HG02852 (cell line): ENCODE results near the gene ACP4.
"Not testable (repeated sequence)": the region's sequence is repeated elsewhere in the genome, so short reads cannot be mapped to it uniquely, and the experiment has no call there.

Experiments used
- ATAC-seq: cut with Tn5 transposase; IDR thresholded peaks from one replicate; pipeline ENCODE4 v1.9.1; 2021; ENCODE audit warnings: mild to moderate bottlenecking, moderate library complexity; ENCODE audit not compliant: unreplicated experiment

ACP4 gene, protein sequence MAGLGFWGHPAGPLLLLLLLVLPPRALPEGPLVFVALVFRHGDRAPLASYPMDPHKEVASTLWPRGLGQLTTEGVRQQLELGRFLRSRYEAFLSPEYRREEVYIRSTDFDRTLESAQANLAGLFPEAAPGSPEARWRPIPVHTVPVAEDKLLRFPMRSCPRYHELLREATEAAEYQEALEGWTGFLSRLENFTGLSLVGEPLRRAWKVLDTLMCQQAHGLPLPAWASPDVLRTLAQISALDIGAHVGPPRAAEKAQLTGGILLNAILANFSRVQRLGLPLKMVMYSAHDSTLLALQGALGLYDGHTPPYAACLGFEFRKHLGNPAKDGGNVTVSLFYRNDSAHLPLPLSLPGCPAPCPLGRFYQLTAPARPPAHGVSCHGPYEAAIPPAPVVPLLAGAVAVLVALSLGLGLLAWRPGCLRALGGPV

GRCh38 chr19:50790396-50790795, at the start of gene ACP4:
TSS of gene ACP4 (plus strand) at chr19:50790415. CDS start at chr19:50790415, 0 bp downstream.
- ATAC-seq, result no peak

GRCh38 chr19:50741179-50741933, 48.9 kb upstream of the ACP4 start:
- no peak for ATAC-seq

DNA sequence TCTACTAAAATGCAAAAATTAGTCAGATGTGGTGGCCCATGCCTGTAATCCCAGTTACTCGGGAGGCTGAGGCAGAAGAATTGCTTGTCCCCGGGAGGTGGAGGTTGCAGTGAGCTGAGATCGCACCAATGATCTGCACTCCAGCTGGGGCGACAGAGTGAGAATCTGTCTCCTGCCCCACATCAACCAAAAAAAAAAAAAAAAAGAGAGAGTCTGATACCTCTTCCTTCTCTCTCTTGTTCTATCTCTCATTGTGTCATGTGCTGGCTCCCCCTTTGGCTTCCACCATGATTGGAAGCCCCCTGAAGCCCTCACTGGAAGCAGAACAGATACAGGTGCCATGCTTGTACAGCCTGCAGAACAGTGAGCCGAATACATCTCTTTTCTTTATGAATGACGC, 46.7 kb upstream of the ACP4 start:
- ATAC-seq, result no peak

DNA sequence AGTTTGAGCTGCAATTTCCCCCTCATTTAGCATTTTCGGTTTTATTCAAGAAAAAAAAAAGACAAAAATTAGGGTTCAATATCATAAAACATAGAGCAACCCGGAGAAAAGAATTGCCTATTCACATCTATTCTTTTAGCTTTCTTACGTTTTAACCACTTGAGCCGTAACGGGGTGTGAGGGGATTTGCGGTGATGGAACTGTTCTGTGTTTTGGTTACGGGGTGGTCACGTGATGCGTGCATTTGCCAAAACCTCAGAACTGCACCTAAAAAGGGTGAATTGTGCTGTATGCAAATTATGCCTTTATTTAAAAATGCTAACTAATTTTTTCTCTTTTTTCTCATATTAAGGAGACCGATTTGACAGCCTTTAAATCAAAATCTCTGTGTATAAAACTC, 45.0 kb upstream of the ACP4 start:
- ATAC-seq, result no peak

DNA sequence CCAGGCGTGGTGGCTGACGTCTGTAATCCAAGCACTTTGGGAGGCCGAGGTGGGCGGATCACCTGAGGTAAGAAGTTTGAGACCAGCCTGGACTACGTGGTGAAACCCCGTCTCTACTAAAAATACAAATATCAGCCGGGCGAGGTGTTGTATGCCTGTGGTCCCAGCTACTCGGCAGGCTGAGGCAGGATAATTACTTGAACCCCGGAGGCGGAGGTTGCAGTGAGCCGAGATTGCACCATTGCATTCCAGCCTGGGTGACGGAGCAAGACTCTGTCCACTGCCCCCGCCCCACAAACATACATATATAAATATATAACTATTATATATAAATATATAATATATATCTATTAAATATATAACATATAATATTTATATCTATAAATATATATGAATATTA, 43.1 kb upstream of the ACP4 start:
- not testable (repeated sequence) for ATAC-seq

GRCh38 chr19:50749490-50749889, 40.7 kb upstream of the ACP4 start:
- ATAC-seq, result no peak

DNA sequence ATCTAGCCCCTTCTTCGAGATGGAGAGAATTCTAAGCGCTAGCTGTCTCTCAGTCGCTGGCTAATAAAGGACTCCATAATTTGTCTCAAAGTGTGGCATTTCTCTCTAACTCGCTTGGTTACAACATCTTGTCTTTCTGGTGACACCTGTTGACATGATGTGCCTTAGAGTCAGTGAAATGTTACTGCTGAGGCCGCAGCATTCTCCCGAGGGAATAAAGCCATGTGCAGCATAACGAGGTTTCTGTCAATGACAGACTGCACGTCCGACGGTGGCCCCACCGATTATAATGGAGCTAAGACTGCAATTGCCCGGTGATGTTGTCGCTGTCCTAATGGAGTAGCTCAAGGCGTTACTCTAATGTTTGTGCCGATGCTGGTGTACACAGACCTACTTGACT, 40.2 kb upstream of the ACP4 start:
- ATAC-seq, result no peak

DNA sequence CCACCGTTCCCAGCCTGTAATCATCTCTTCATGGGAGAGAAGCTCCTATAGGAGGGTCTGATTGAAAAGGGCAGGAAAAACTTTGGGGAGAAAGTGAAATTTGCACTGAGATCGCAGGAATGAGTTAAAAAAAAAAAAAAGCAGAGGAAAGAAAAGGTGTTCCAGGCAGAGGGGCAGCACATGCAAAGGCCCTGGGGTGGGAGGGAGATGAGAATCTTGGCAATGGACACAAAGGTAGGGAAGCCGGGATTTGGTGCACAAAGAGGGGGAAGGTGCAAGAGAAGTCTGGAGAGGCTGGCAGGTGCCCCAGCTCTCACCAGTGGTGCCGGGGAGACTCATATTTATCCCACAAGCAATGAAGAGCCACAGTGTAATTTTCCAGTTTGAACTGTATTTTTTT, 36.3 kb upstream of the ACP4 start:
- no peak for ATAC-seq

- ATAC-seq, result not testable (repeated sequence)
These were observed 34.0 kb upstream of the ACP4 start for GRCh38 chr19:50756244-50756643.

DNA sequence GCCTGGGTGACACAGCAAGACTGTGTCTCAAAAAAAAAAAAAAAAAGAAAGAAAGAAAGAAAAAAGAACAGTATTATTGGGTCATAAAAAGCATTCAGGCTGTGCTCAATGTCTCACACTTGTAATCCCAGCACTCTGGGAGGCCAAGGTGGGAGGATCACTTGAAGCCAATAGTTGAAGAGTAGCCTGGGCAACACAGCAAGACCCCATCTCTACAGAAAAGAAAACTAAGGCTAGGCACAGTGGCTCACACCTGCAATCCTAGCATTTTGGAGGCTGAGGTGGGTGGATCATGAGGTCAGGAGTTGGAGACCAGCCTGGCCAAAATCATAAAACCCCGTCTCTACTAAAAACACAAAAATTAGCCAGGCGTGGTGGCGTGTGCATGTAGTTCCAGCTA, 32.6 kb upstream of the ACP4 start:
- ATAC-seq, result not testable (repeated sequence)

DNA sequence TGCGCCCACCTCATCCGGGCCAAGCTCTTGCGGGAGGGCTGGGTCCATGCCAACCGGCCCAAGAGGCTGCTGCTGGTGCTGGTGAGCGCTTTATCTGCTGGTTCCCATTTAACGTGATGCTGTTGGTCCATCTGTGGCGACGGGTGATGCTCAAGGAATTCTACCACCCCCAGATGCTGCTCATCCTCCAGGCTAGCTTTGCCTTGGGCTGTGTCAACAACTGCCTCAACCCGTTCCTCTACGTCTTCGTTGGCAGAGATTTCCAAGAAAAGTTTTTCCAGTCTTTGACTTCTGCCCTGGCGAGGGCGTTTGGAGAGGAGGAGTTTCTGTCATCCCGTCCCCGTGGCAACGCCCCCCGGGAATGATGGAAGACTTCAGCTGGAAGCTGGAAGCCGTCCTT, 31.1 kb upstream of the ACP4 start:
- not testable (repeated sequence) for ATAC-seq

GRCh38 chr19:50759886-50760285, 30.3 kb upstream of the ACP4 start:
- no peak for ATAC-seq

DNA sequence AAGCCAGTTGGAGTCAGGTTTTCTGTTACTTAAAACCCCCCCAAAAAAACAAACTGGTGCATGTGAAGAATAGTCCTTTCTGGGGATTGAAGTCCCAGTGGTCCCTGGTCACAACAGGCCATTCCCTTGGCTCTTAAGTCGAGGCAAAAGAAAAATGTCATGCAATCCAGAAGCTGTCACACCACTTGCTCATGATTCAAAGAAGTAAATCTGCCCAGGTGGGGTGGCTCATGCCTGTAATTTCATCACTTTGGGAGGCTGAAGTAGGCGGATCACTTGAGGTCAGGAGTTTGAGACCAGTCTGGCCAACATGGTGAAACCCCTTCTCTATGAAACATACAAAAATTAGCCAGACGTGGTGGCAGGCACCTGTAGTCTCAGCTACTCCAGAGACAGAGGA, 28.7 kb upstream of the ACP4 start:
- not testable (repeated sequence) for ATAC-seq

GRCh38 chr19:50763521-50763920, 26.7 kb upstream of the ACP4 start:
- ATAC-seq, result not testable (repeated sequence)

DNA sequence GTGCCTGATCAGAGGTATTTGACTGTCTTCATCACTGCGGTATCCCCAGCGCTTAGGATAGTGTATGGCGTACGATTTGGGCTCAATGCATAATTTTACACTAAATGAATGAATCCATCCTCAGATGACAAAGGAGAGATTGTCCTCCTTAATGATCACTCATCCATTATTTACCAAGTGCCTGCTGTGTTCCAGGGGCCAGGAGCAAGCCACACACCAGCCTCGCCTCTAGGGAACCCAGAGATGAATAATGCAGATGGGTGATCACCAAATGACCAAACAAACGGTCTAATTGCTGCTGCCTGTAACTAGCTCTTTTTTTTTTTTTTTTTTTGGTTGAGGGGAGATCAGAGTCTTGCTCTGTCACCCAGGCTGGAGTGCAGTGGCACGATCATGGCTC, 25.8 kb upstream of the ACP4 start:
- ATAC-seq, result no peak

DNA sequence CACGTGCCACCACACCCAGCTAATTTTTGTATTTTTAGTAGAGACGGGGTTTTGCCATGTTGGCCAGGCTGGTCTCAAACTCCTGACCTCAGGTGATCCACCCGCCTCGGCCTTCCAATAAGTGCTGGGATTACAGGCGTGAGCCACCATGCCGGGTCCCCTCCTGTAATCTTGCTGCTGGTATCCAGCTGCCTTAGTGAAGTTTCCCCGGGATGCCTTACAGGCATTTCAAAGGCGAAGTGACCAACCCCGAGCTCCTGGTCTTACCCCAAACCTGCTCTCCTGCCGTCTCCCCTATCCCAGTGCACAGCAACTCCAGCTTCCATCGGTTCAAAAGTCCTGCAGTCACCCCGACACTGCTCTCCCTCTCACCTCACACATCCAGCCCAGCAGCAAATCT, 23.5 kb upstream of the ACP4 start:
- ATAC-seq, result not testable (repeated sequence)

DNA sequence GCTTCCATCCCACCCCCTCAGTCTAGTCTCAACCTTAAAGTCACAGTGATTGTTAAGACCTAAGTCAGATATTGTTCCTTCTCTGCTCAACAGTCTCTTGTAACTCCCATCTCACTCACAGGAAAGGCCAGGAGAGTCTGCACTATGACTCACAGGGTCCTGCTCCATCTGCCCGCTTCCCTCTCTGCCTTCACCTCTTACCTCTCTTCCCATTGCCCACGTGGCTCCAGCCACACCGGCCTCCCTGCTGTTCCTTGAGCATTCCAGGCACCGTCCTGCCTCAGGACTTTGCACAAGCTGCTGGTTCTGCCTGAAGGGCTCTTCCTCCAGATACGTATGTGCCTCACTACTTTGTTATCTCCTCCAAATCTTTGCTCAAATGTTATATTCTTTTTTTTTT, 23.0 kb upstream of the ACP4 start:
- not testable (repeated sequence) for ATAC-seq

DNA sequence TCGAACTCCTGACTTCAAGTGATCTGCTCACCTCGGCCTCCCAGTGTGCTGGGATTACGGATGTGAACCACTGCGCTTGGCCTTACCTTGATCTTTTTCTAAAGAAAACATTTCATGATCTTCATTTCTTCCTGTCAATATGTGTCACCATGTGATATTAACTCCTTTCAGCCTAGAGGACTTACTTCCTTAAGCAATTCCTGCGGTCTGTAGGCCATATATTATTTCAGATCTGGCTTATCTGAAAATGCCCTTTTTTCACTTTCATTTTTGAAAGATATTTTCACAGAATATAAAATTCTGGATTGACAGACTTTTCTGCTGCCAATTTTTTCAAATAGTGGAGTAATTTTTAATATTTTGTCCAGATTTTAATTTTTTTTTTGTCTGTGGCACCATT, 21.9 kb upstream of the ACP4 start:
- no peak for ATAC-seq

GRCh38 chr19:50770164-50770563, 20.1 kb upstream of the ACP4 start, which contains the start of gene GPR32:
TSS of gene GPR32 (plus strand) at chr19:50770464. CDS start at chr19:50770601, 137 bp downstream.
- not testable (repeated sequence) for ATAC-seq

GRCh38 chr19:50770888-50771287, 19.3 kb upstream of the ACP4 start:
- no peak for ATAC-seq

GRCh38 chr19:50772476-50772875, 17.7 kb upstream of the ACP4 start:
- ATAC-seq, result no peak

GRCh38 chr19:50772912-50773311, 17.3 kb upstream of the ACP4 start:
- ATAC-seq, result not testable (repeated sequence)
